ENCODE results near the gene FBXO3. TPM values are rescaled to one million over a fixed set of nuclear protein-coding genes. Genes with fewer than 3 reads are reported as not detected.
A peak's percentile ranks its signal among the peaks of the same experiment; 100 is the strongest.
"Not testable (repeated sequence)": the region's sequence is repeated elsewhere in the genome, so short reads cannot be mapped to it uniquely, and the experiment has no call there.

Gene FBXO3, protein sequence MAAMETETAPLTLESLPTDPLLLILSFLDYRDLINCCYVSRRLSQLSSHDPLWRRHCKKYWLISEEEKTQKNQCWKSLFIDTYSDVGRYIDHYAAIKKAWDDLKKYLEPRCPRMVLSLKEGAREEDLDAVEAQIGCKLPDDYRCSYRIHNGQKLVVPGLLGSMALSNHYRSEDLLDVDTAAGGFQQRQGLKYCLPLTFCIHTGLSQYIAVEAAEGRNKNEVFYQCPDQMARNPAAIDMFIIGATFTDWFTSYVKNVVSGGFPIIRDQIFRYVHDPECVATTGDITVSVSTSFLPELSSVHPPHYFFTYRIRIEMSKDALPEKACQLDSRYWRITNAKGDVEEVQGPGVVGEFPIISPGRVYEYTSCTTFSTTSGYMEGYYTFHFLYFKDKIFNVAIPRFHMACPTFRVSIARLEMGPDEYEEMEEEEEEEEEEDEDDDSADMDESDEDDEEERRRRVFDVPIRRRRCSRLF
- 39.1 TPM for total RNA-seq

DNA sequence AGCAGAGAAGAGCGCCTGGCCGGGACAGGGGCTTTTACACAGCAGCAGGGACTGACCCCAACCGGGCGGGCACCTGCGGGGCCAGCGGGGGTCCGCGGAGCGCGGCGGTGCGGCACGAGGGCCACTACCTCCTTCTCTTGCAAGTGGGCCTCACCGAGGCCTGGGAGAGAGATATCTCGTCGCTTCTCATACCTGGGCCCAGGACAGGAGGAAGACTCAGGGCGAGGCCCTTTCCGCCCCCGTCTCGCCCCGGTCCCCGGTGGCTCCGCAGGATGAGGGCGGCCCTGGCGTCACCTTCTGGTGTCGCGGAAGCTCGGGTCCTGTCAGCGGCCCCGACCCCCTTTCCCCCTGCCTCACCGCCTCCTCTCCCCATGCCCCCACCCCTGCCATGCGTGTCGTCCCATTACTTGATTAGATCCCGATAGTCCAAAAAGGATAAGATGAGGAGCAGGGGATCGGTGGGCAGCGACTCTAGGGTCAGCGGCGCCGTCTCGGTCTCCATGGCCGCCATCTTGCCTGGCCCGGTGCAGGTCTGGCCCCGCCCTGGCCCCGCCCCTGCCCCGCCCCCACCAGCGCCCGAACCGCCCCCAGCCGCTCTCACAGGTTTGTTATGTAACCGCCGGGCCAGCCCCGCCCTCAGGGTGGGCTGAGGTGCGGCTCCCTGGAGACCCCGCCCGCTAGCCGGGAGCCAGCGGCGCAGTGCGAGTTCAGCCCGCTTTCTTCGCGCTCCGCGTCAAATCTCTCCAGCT is at the start of gene FBXO3:
Gene FBXO3, minus strand, starts transcription at position 534 of the 749 bp plus-strand sequence. Its CDS starts 23 bp downstream, at position 511.
- Histone ChIP-seq H3K27ac (ENCODE audit: low read depth, low read length) (peak within 1 kb of the TSS; percentile 86), H3K4me1 (ENCODE audit: control insufficient read depth in 3 of 3, insufficient read depth in 3 of 3, low read length in 3 of 3) (peaks cover 18 to 39% (median 22%) of the 10 kb centered on the region in 3 donors), H3K4me3 (ENCODE audit: low read length in 3 of 3) (peak within 1 kb of the TSS; percentile 90 to 94 (median 90)), H3K27me3 (ENCODE audit: control insufficient read depth in 3 of 3, insufficient read depth in 3 of 3, low read length in 3 of 3) (peaks cover 0 to 2% (median 0%) of the 10 kb centered on the region in 3 donors), H3K36me3 (ENCODE audit: control insufficient read depth in 3 of 3, insufficient read depth in 3 of 3, low read length in 3 of 3) (peaks cover 0 to 11% (median 7%) of the 10 kb centered on the region in 3 donors), H3K9ac (ENCODE audit: low read depth in 1 of 3, low read length in 3 of 3) (peak within 1 kb of the TSS; percentile 89 to 96 (median 95)), H3K9me3 (ENCODE audit: control insufficient read depth in 3 of 3, low read length in 3 of 3) (no peaks in the 10 kb centered on the region)

DNA sequence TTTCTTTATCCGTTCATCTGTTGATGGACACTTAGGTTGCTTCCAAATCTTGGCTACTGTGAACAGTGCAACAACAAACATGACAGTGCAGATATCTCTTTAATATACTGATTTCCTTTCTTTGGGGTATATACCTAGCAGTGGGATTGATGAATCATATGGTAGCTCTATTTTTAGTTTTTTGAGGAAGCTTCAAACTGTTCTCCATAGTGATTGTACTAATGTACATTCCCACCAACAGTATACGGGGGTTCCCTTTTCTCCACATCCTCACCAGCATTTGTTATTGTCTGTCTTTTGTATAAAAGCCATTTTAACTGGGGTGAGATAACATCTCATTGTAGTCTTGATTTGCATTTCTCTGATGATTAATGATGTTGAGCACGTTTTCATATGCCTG is 48.7 kb upstream of the FBXO3 start:
- H3K27me3 ChIP-seq (ENCODE audit: control insufficient read depth in 3 of 3, insufficient read depth in 3 of 3, low read length in 3 of 3), result peaks cover 12 to 24% (median 18%) of the 10 kb centered on the region in 3 donors
- H3K4me1 ChIP-seq (ENCODE audit: control insufficient read depth in 3 of 3, insufficient read depth in 3 of 3, low read length in 3 of 3); H3K9me3 ChIP-seq (ENCODE audit: control insufficient read depth in 3 of 3, low read length in 3 of 3); H3K9ac ChIP-seq (ENCODE audit: low read depth in 1 of 3, low read length in 3 of 3); H3K36me3 ChIP-seq (ENCODE audit: control insufficient read depth in 3 of 3, insufficient read depth in 3 of 3, low read length in 3 of 3); H3K27ac ChIP-seq (ENCODE audit: low read depth, low read length); H3K4me3 ChIP-seq (ENCODE audit: low read length in 3 of 3): not testable (repeated sequence)

DNA sequence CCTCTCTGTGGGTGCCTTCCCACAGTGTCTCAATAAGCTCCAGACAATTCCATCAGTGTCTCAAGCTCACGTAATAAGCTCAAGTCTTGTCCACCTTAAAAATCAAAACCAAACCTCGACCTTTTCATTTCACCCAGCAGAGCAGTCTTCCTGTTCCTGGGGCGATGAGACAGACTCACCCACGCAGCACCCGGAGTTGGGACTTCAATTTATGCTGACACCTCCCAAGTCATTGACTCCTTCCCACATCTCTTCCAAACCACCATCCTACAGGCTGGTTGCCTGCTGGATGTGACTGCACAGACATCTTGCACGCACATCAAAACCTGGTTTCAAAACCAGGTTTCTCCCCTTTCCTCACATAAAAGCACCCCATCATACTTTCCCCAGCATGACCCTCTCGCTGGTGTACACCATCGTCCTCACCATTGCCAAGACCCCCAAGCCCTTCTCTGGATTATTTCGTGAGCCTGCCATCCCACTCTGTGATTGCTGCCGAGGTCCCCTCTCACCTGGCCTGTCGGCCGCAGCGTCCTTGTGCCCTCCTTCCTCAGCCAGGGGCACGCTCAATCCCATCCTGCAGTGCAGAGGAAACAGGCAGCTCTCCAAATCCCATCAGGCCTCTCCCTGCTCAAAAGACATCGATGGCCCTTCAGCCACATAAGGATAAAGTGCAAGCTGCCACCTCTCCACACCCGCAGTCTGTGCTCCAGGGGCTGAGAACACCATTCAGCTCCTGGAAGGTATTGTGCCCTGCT is 45.1 kb upstream of the FBXO3 start:
- H3K27me3 ChIP-seq (ENCODE audit: control insufficient read depth in 3 of 3, insufficient read depth in 3 of 3, low read length in 3 of 3), result peaks cover 12 to 24% (median 15%) of the 10 kb centered on the region in 3 donors
- no peak overlapping the region for H3K4me3 ChIP-seq (ENCODE audit: low read length in 3 of 3)
- H3K4me1 ChIP-seq (ENCODE audit: control insufficient read depth in 3 of 3, insufficient read depth in 3 of 3, low read length in 3 of 3), result no peaks in the 10 kb centered on the region
- H3K27ac ChIP-seq (ENCODE audit: low read depth, low read length), result no peak overlapping the region
- H3K9ac ChIP-seq (ENCODE audit: low read depth in 1 of 3, low read length in 3 of 3), result no peak overlapping the region
- H3K36me3 ChIP-seq (ENCODE audit: control insufficient read depth in 3 of 3, insufficient read depth in 3 of 3, low read length in 3 of 3), result no peaks in the 10 kb centered on the region
- no peaks in the 10 kb centered on the region for H3K9me3 ChIP-seq (ENCODE audit: control insufficient read depth in 3 of 3, low read length in 3 of 3)

DNA sequence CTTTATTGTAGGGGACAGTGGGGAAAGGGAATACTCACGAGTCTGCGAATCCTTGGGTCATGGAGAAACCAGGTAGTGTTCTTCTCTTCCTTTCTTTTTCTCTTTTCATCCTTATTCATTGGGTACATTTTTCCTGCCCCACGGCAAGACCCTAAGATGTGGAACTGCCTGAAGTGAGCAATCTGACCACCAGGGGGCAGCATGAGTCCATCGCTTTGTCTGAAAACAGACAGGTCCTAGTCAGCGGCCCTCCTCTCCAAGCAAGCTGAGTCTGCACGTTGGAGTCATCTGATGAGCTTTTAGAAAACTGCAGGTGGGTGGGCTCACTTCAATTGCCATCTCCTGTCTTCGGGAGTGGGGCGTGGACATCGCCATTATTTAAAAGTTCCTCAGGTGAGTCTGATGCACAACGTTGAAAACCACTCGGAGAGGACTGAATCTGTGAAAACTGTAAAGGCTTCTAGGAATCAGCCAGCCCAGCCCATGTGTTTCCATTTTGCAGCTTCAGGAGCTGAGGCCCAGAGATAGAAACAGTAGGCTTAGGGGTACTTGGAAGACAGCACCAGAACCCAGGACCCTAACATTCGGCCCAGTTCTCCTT is 34.0 kb upstream of the FBXO3 start:
- no peaks in the 10 kb centered on the region for H3K36me3 ChIP-seq (ENCODE audit: control insufficient read depth in 3 of 3, insufficient read depth in 3 of 3, low read length in 3 of 3)
- H3K9ac ChIP-seq (ENCODE audit: low read depth in 1 of 3, low read length in 3 of 3), result no peak overlapping the region
- H3K4me1 ChIP-seq (ENCODE audit: control insufficient read depth in 3 of 3, insufficient read depth in 3 of 3, low read length in 3 of 3), result peaks cover 0 to 6% (median 0%) of the 10 kb centered on the region in 3 donors

DNA sequence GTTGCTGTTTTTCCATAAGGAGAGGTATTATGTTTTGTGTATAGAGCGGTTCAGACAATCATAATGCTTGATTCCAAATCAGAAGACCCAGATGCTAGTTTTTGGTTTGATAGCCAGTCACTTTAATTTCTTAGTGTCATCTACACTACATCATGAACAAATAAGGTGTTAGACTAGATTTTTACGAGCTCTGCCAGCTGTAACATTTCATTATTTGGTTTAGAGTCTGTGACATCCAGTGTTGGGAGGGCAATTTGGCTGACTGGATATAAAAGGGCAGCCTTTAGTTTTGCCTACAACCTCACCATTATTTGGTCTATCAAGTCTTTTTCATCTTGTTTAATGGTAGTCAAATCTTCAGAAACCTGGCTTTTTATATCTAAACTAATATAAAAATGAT is 30.2 kb upstream of the FBXO3 start:
- H3K27me3 ChIP-seq (ENCODE audit: control insufficient read depth in 3 of 3, insufficient read depth in 3 of 3, low read length in 3 of 3), result peaks cover 15 to 25% (median 18%) of the 10 kb centered on the region in 3 donors
- H3K9me3 ChIP-seq (ENCODE audit: control insufficient read depth in 3 of 3, low read length in 3 of 3), result no peaks in the 10 kb centered on the region
- H3K9ac ChIP-seq (ENCODE audit: low read depth in 1 of 3, low read length in 3 of 3), result no peak overlapping the region
- no peak overlapping the region for H3K4me3 ChIP-seq (ENCODE audit: low read length in 3 of 3)
- H3K4me1 ChIP-seq (ENCODE audit: control insufficient read depth in 3 of 3, insufficient read depth in 3 of 3, low read length in 3 of 3), result peaks cover 9 to 11% (median 9%) of the 10 kb centered on the region in 3 donors
- H3K27ac ChIP-seq (ENCODE audit: low read depth, low read length), result no peak overlapping the region
- no peaks in the 10 kb centered on the region for H3K36me3 ChIP-seq (ENCODE audit: control insufficient read depth in 3 of 3, insufficient read depth in 3 of 3, low read length in 3 of 3)

More for the DNA sequence above, 34.0 kb upstream of the FBXO3 start:
- no peak overlapping the region for H3K27ac ChIP-seq (ENCODE audit: low read depth, low read length)
- H3K27me3 ChIP-seq (ENCODE audit: control insufficient read depth in 3 of 3, insufficient read depth in 3 of 3, low read length in 3 of 3), result no peaks in the 10 kb centered on the region
- H3K4me3 ChIP-seq (ENCODE audit: low read length in 3 of 3), result no peak overlapping the region
- no peaks in the 10 kb centered on the region for H3K9me3 ChIP-seq (ENCODE audit: control insufficient read depth in 3 of 3, low read length in 3 of 3)

DNA sequence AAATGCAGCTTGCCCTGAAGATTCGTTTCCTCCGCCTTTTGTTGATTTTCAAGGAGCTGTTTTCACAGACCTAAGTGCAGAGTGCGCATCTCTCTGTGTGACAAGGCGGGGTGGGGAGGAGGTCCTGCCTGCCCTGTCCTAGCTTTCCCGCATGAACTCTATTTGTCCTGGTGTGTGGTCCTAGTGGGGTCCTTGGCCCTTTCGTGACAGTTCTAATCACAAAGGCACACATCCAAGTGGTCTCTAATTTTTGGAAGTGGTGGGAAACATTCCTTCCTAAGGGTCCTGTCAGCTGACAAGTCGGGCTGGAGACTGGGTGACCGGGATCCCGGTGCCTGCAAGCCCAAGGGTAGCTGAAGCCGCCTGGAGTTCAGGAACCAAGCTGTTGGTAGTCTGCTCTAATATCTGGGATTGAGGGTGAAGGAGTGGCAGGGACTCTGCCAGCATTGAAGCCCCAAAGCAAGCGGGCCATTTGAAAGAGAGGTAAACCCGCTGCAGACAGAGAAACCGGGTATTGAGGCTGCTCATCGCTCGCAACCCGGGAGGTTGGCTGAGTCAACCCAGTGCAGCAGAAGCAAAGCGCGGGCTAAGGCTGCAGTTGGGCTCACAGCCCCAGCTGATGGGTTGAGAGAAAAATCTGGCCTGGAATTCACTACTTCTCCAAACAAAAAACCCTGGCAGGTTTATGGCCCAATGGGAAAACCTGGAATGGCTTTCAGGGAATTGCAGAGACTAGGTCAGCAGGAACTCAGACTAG is 28.1 kb upstream of the FBXO3 start:
- Histone ChIP-seq H3K9ac (ENCODE audit: low read depth in 1 of 3, low read length in 3 of 3) (no peak overlapping the region), H3K27me3 (ENCODE audit: control insufficient read depth in 3 of 3, insufficient read depth in 3 of 3, low read length in 3 of 3) (peaks cover 15 to 27% (median 18%) of the 10 kb centered on the region in 3 donors)

DNA sequence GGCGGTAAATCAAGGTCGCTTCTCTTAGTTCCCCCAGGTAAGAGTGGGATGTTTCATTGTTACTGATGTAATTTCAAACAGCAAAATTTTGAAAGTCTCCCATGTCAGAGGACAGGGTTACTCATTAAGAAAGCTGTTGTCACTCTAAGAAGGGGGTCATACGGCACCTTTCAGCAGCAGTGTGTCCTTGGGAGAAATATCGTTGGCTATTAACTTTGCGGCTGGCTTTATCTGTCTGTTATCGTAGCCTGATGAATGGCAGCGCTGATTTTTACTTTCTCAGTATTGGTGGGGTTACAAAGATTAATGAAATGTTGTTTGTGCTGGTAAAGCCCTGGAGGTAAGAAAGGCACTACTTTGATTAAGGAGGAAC is 27.5 kb upstream of the FBXO3 start:
- Histone ChIP-seq H3K27ac (ENCODE audit: low read depth, low read length) (no peak overlapping the region), H3K9ac (ENCODE audit: low read depth in 1 of 3, low read length in 3 of 3) (no peak overlapping the region), H3K9me3 (ENCODE audit: control insufficient read depth in 3 of 3, low read length in 3 of 3) (no peaks in the 10 kb centered on the region), H3K4me1 (ENCODE audit: control insufficient read depth in 3 of 3, insufficient read depth in 3 of 3, low read length in 3 of 3) (peaks cover 3 to 11% (median 9%) of the 10 kb centered on the region in 3 donors), H3K4me3 (ENCODE audit: low read length in 3 of 3) (peak overlapping the region in 2 of 3 donors; percentile 41 to 61), H3K36me3 (ENCODE audit: control insufficient read depth in 3 of 3, insufficient read depth in 3 of 3, low read length in 3 of 3) (no peaks in the 10 kb centered on the region), H3K27me3 (ENCODE audit: control insufficient read depth in 3 of 3, insufficient read depth in 3 of 3, low read length in 3 of 3) (peaks cover 15 to 27% (median 18%) of the 10 kb centered on the region in 3 donors)

More for the DNA sequence above, 28.1 kb upstream of the FBXO3 start:
- peaks cover 4 to 11% (median 9%) of the 10 kb centered on the region in 3 donors for H3K4me1 ChIP-seq (ENCODE audit: control insufficient read depth in 3 of 3, insufficient read depth in 3 of 3, low read length in 3 of 3)
- no peaks in the 10 kb centered on the region for H3K36me3 ChIP-seq (ENCODE audit: control insufficient read depth in 3 of 3, insufficient read depth in 3 of 3, low read length in 3 of 3)
- peak overlapping the region; percentile 21 to 61 (median 41) for H3K4me3 ChIP-seq (ENCODE audit: low read length in 3 of 3)
- H3K9me3 ChIP-seq (ENCODE audit: control insufficient read depth in 3 of 3, low read length in 3 of 3), result no peaks in the 10 kb centered on the region
- no peak overlapping the region for H3K27ac ChIP-seq (ENCODE audit: low read depth, low read length)

DNA sequence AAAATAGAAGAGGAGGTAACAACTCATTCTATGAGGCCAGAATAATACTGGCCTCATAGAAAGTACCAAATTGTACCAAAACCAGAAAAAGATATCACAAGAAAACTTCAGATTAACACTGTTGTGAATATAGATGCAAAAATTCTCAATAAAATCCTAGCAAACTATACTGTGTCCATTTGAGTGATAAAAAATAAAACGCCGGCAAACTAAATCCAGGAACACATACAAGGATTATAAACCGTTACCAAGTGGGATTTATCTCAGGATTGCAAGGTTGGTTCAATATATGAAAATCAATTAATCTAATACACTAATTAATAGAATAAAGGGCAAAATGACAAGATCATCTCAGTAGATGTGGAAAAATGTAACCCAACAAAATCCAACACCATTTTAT is 23.6 kb upstream of the FBXO3 start:
- no peaks in the 10 kb centered on the region for H3K36me3 ChIP-seq (ENCODE audit: control insufficient read depth in 3 of 3, insufficient read depth in 3 of 3, low read length in 3 of 3)
- H3K27me3 ChIP-seq (ENCODE audit: control insufficient read depth in 3 of 3, insufficient read depth in 3 of 3, low read length in 3 of 3), result peaks cover 15 to 27% (median 20%) of the 10 kb centered on the region in 3 donors
- no peak overlapping the region for H3K27ac ChIP-seq (ENCODE audit: low read depth, low read length)
- H3K4me3 ChIP-seq (ENCODE audit: low read length in 3 of 3), result no peak overlapping the region
- no peak overlapping the region for H3K9ac ChIP-seq (ENCODE audit: low read depth in 1 of 3, low read length in 3 of 3)
- peaks cover 3 to 11% (median 9%) of the 10 kb centered on the region in 3 donors for H3K4me1 ChIP-seq (ENCODE audit: control insufficient read depth in 3 of 3, insufficient read depth in 3 of 3, low read length in 3 of 3)
- no peaks in the 10 kb centered on the region for H3K9me3 ChIP-seq (ENCODE audit: control insufficient read depth in 3 of 3, low read length in 3 of 3)

DNA sequence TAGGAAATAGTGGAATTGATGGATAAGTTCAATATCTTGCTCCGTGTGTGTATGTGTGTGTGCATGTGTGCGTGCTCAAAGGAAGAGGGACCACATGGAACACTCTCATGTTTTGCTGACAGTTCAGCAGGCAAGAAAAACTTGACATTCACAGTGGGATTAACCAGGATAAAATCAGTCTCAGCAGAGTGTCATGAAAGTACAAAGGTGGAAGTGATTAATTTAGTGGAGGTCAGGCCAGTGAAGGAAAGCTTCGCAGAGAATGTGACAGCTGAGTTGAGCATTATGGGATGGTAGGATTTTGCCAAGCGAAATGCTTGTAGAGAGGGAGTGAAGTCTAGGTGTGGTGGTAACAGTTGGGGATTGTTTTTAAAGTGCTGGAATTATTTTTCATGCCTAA is 15.7 kb upstream of the FBXO3 start:
- H3K4me3 ChIP-seq (ENCODE audit: low read length in 3 of 3), result no peak overlapping the region
- no peaks in the 10 kb centered on the region for H3K27me3 ChIP-seq (ENCODE audit: control insufficient read depth in 3 of 3, insufficient read depth in 3 of 3, low read length in 3 of 3)
- no peak overlapping the region for H3K27ac ChIP-seq (ENCODE audit: low read depth, low read length)
- H3K36me3 ChIP-seq (ENCODE audit: control insufficient read depth in 3 of 3, insufficient read depth in 3 of 3, low read length in 3 of 3), result no peaks in the 10 kb centered on the region
- no peaks in the 10 kb centered on the region for H3K9me3 ChIP-seq (ENCODE audit: control insufficient read depth in 3 of 3, low read length in 3 of 3)
- H3K9ac ChIP-seq (ENCODE audit: low read depth in 1 of 3, low read length in 3 of 3), result peak overlapping the region in 1 of 3 donors; percentile 41
- H3K4me1 ChIP-seq (ENCODE audit: control insufficient read depth in 3 of 3, insufficient read depth in 3 of 3, low read length in 3 of 3), result peaks cover 0 to 4% (median 2%) of the 10 kb centered on the region in 3 donors
